GM12874 (cell line): Measurements from ENCODE around the gene LMOD2.

ENCODE experiments used
- CTCF ChIP-seq: IDR thresholded peaks from 2 replicates; pipeline ENCODE4 v1.5.1; 2011; ENCODE audit warnings: low read depth, mild to moderate bottlenecking, control low read depth, low read length, moderate library complexity; ENCODE audit not compliant: insufficient read depth

Gene LMOD2

GRCh38 chr7:123682690-123683089 is 27.0 kb downstream of the LMOD2 start:
- TF ChIP-seq CTCF: peak; percentile 28; the same call in 1 of the 2 replicates

- no peak for TF ChIP-seq CTCF
These were observed 31.5 kb downstream of the LMOD2 start for GRCh38 chr7:123687161-123687560.

GRCh38 chr7:123687727-123688126 is 32.1 kb downstream of the LMOD2 start:
- TF ChIP-seq CTCF: no peak

- TF ChIP-seq CTCF: no peak
These were observed 33.6 kb downstream of the LMOD2 start for GRCh38 chr7:123689250-123689649.

- TF ChIP-seq CTCF: no peak
These were observed 34.9 kb downstream of the LMOD2 start for GRCh38 chr7:123690550-123690949.

- no peak for TF ChIP-seq CTCF
These were observed 36.8 kb downstream of the LMOD2 start for GRCh38 chr7:123692471-123692877.

- no peak for TF ChIP-seq CTCF
These were observed 40.4 kb downstream of the LMOD2 start for GRCh38 chr7:123695944-123696677.
